Transverse colon (tissue), 4 donors: ENCODE results near the gene DNAH3. TPM values are rescaled to one million over a fixed set of nuclear protein-coding genes. Genes with fewer than 3 reads are reported as not detected.

Source experiments
- DNase-seq: peaks from one replicate; pipeline ENCODE4 v3.0.0-alpha.2; 2019
- H3K27ac ChIP-seq, 4 donors: fragments of 200-600 bp; sonication (generic); 2 replicates each; pipeline ENCODE4 v1.5.1; 2016 to 2018; ENCODE audit warnings: inconsistent platforms in 4 of 4
- H3K27me3 ChIP-seq: fragments of 200-600 bp; sonication (generic); 2 replicates; pipeline ENCODE4 v1.5.1; 2017; ENCODE audit warnings: inconsistent platforms
- H3K36me3 ChIP-seq, 4 donors: fragments of 200-600 bp; sonication (generic); 2 replicates each; pipeline ENCODE4 v1.5.1; 2017 to 2019; ENCODE audit warnings: inconsistent platforms in 4 of 4
- H3K4me1 ChIP-seq, 4 donors: fragments of 200-600 bp; sonication (generic); 2 replicates each; pipeline ENCODE4 v1.5.1; 2017 to 2020; ENCODE audit warnings: inconsistent platforms in 4 of 4
- H3K4me3 ChIP-seq, 4 donors: fragments of 200-600 bp; sonication (generic); 1 replicate in 1 of 4; 2 replicates in 3 of 4; pipeline versions ENCODE4 v1.5.1 to v1.6.1; 2017 to 2019; ENCODE audit warnings: inconsistent platforms in 4 of 4
- H3K9me3 ChIP-seq, 2 donors: fragments of 200-600 bp; sonication (generic); 2 replicates each; pipeline ENCODE4 v1.5.1; 2017 to 2019; ENCODE audit warnings: inconsistent platforms in 2 of 2
- CTCF ChIP-seq, 5 experiments: fragments of 200-600 bp in 3 of 5; fragments of 450-650 bp in 2 of 5; sonication (generic) in 3 of 5; IDR thresholded peaks; 1 replicate in 2 of 5; 2 replicates in 3 of 5; pipeline ENCODE4 v1.5.1; 2016 to 2017; ENCODE audit warnings: antibody characterized with exemption in 5 of 5, inconsistent platforms in 3 of 5, mild to moderate bottlenecking in 2 of 5, moderate library complexity in 1 of 5
- EP300 ChIP-seq: sonication (generic); formaldehyde crosslinking; IDR thresholded peaks from one replicate; pipeline ENCODE4 v1.6.1; 2017; ENCODE audit warnings: antibody characterized with exemption, low read depth
- POLR2A ChIP-seq: fragments of 450-650 bp; IDR thresholded peaks from one replicate; pipeline ENCODE4 v1.6.1; 2016; ENCODE audit warnings: antibody characterized with exemption, mild to moderate bottlenecking, moderate library complexity
- POLR2AphosphoS5 ChIP-seq, 3 donors: sonication (generic); formaldehyde crosslinking; IDR thresholded peaks; one replicate each; pipeline ENCODE4 v1.6.1; 2016; ENCODE audit warnings: antibody characterized with exemption in 3 of 3
- WGBS, 2 donors: methylation state at CpG; one replicate each; pipeline ENCODE4 v1.1.5; 2018; ENCODE audit warnings: low coverage in 1 of 2; 5-methylcytosine and 5-hydroxymethylcytosine counted together
- in situ Hi-C, 4 donors: fragments of 200-750 bp; cut with MboI; loops; one replicate each; pipeline versions ENCODE4 v1.15.0 to v1.15.1; 2017; ENCODE audit warnings: low sequenced_read_pairs in 3 of 4, low pct_ligation_motif_present in 1 of 4, low pct_unique_long_range_greater_than_20kb in 1 of 4
- intact Hi-C: fragments of 100-400 bp; cut with DNase I; formaldehyde crosslinking; loops from one replicate; pipeline ENCODE4 v1.15.1; 2023; ENCODE audit warnings: low total_unique reads
- total RNA-seq, 4 donors: library from RNA; depleted of rRNA; stranded (reverse); fragments of >200 nt; gene quantifications; one replicate each; pipeline ENCODE4 v1.1.0, GENCODE V29; 2016

DNAH3 gene
- total RNA-seq, 4 donors from 2014 or later = 1.1 to 28.7 (median 5.5) TPM

DNA sequence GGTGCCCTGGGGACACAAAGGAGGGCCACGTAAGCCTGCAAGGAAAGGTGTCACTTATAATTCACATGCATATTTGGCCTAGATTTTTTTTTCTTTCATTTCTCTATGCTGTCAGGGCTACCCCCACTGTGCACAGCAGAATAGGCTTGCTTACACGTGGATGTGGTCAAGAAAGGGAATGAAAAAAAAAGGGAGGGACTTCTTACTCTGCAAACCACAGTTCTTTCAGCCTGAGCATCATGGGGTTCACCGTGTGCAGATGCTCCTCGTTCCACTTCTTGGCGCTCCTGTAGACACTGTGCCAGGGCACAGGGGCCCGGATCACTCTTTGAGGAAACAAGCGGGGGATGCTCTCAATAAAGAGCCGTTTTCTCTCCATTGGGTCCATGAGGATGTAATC lies 16.6 kb downstream of the DNAH3 start:
- Histone ChIP-seq H3K27me3 (no peaks in the 10 kb centered on the region), H3K27ac (no peak overlapping the region), H3K4me3 (no peak overlapping the region), H3K9me3 (no peaks in the 10 kb centered on the region), H3K36me3 (no peaks in the 10 kb centered on the region), H3K4me1 (no peaks in the 10 kb centered on the region)
- intact Hi-C loops (no loop called here), in situ Hi-C loops (loop anchor here in 1 of 4 donors (25.0 kb wide), 1 partner anchor 1278 kb away; no protein-coding TSS in a partner anchor)
- 80 to 83% methylated on average over 6 to 8 of the region's 8 CpGs for WGBS, 2 donors
- no peak for DNase-seq
- no peak for TF ChIP-seq POLR2A
- TF ChIP-seq EP300 = no peak
- TF ChIP-seq POLR2AphosphoS5 (IDR thresholded peaks at IDR 0.05) = no peak
- no peak for TF ChIP-seq CTCF (IDR thresholded peaks at IDR 0.05)

DNA sequence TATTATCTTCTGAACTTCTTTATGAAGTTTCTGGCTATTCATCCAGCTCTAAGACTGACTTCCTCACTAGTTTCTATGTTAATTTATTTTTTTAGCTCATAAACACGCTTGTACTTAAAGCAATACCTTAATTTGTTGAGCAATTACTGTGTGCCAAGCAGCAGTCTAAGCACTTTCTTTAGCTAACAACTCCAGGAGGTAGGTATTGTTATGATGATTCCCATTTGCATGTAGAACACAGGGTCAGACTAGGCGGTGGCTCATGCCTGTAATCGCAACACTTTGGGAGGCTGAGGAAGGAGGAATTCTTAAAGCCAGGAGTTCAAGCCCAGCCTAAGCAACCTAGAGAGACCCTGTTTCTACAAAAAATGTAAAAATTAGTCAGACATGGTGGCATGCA lies 19.8 kb downstream of the DNAH3 start:
- intact Hi-C loops = no loop called here
- no peak overlapping the region for H3K4me3 ChIP-seq
- in situ Hi-C loops = loop anchor here in 1 of 4 donors (25.0 kb wide), 1 partner anchor 1281 kb away; no protein-coding TSS in a partner anchor
- H3K36me3 ChIP-seq = no peaks in the 10 kb centered on the region
- WGBS, 2 donors = 88% methylated on average over 3 of the region's 3 CpGs; no CpG with 5 or more reads in 1 of the 2 donors
- H3K27me3 ChIP-seq = no peaks in the 10 kb centered on the region
- H3K27ac ChIP-seq = no peak overlapping the region
- H3K9me3 ChIP-seq = no peaks in the 10 kb centered on the region
- TF ChIP-seq POLR2AphosphoS5 (IDR thresholded peaks at IDR 0.05) = no peak
- no peak for TF ChIP-seq EP300
- no peak for TF ChIP-seq CTCF (IDR thresholded peaks at IDR 0.05)
- no peak for TF ChIP-seq POLR2A
- DNase-seq = no peak
- no peaks in the 10 kb centered on the region for H3K4me1 ChIP-seq

GRCh38 chr16:21128991-21129390 lies 21.7 kb downstream of the DNAH3 start:
- Histone ChIP-seq H3K9me3 (no peaks in the 10 kb centered on the region), H3K27me3 (no peaks in the 10 kb centered on the region), H3K4me1 (no peaks in the 10 kb centered on the region), H3K4me3 (no peak overlapping the region), H3K36me3 (no peaks in the 10 kb centered on the region), H3K27ac (no peak overlapping the region)
- intact Hi-C loops (no loop called here), in situ Hi-C loops (loop anchor here in 1 of 4 donors (25.0 kb wide), 1 partner anchor 1283 kb away; no protein-coding TSS in a partner anchor)
- DNase-seq = no peak
- WGBS, 2 donors = 69 to 86% methylated on average over 4 to 6 of the region's 6 CpGs
- TF ChIP-seq EP300 (no peak), POLR2AphosphoS5 (IDR thresholded peaks at IDR 0.05) (no peak), CTCF (IDR thresholded peaks at IDR 0.05) (no peak), POLR2A (no peak)

GRCh38 chr16:21126518-21126917 lies 24.1 kb downstream of the DNAH3 start:
- Histone ChIP-seq H3K36me3 (no peaks in the 10 kb centered on the region), H3K27me3 (no peaks in the 10 kb centered on the region), H3K4me1 (no peaks in the 10 kb centered on the region), H3K9me3 (no peaks in the 10 kb centered on the region), H3K27ac (no peak overlapping the region), H3K4me3 (no peak overlapping the region)
- in situ Hi-C loops = loop anchor here in 1 of 4 donors (25.0 kb wide), 1 partner anchor 1286 kb away; no protein-coding TSS in a partner anchor
- intact Hi-C loops = no loop called here
- TF ChIP-seq POLR2AphosphoS5 (IDR thresholded peaks at IDR 0.05) (no peak), POLR2A (no peak), CTCF (IDR thresholded peaks at IDR 0.05) (no peak), EP300 (no peak)
- 79% methylated on average over 7 of the region's 7 CpGs; no CpG with 5 or more reads in 1 of the 2 donors for WGBS, 2 donors
- no peak for DNase-seq
